Breast epithelium (tissue), 3 donors: ENCODE measurements around the gene TMEM108.

Source experiments
- POLR2A ChIP-seq: fragments of 450-650 bp; IDR thresholded peaks from one replicate; pipeline ENCODE4 v1.6.1; 2016; ENCODE audit warnings: antibody characterized with exemption, mild to moderate bottlenecking, moderate library complexity
- POLR2AphosphoS5 ChIP-seq, 3 donors: sonication (generic); formaldehyde crosslinking; IDR thresholded peaks; one replicate each; pipeline ENCODE4 v1.6.1; 2017; ENCODE audit warnings: antibody characterized with exemption in 3 of 3
- TF ChIP-seq, protein P1 (sequence below), 3 donors: fragments of 450-650 bp; IDR thresholded peaks; one replicate each; pipeline ENCODE4 v1.5.1; 2016 to 2017; ENCODE audit warnings: antibody characterized with exemption in 3 of 3, mild to moderate bottlenecking in 3 of 3, moderate library complexity in 3 of 3

DNA sequence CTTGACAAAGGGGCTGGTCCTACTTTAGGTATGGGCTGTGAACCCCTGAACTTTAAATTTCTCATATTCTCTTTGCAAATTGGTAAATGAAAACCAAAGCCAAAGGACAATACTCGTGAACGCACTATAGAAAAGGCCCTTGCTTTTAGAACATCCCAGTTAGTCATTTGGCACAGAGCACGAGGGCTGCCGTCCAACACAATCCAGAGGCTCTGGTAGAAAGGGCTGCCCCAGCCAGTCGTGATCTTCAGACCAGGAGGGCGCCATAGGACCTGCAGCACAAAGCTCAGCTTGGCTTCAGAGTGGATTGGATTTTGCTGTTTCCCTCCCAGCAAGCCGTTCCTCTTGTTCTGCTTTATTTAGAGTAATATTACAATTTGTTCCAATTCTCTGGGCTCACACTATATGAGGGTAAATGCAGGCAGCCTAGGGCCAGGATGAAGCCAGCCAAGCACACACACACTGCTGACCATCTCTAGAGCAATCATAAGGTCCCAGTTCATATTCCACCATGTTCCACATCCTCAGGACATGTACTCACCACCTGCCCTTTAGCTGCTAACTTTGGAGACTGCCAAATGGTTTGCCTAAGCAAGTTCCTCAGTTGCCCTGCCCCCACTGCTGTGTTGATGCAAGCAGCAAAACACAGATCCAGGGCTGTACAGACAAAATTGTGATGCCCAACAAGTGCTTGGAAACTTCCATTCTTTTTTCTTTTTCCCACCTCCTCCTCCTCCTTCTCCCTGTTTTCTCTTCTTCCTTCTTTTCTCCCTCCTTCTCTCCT lies 355.7 kb downstream of the TMEM108 start:
- TF ChIP-seq, protein P1, sequence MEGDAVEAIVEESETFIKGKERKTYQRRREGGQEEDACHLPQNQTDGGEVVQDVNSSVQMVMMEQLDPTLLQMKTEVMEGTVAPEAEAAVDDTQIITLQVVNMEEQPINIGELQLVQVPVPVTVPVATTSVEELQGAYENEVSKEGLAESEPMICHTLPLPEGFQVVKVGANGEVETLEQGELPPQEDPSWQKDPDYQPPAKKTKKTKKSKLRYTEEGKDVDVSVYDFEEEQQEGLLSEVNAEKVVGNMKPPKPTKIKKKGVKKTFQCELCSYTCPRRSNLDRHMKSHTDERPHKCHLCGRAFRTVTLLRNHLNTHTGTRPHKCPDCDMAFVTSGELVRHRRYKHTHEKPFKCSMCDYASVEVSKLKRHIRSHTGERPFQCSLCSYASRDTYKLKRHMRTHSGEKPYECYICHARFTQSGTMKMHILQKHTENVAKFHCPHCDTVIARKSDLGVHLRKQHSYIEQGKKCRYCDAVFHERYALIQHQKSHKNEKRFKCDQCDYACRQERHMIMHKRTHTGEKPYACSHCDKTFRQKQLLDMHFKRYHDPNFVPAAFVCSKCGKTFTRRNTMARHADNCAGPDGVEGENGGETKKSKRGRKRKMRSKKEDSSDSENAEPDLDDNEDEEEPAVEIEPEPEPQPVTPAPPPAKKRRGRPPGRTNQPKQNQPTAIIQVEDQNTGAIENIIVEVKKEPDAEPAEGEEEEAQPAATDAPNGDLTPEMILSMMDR (IDR thresholded peaks at IDR 0.05) = no peak
- TF ChIP-seq POLR2A (no peak), POLR2AphosphoS5 (IDR thresholded peaks at IDR 0.05) (no peak)
